Prostate gland (tissue), 2 donors: ENCODE data around the gene ZNF740. TPM values are rescaled to one million over a fixed set of nuclear protein-coding genes. Genes with fewer than 3 reads are reported as not detected.
"Not testable (repeated sequence)": the region's sequence is repeated elsewhere in the genome, so short reads cannot be mapped to it uniquely, and the experiment has no call there.

ENCODE experiments used
- DNase-seq: peaks from one replicate; pipeline ENCODE4 v3.0.0-alpha.2; 2019; ENCODE audit warnings: low spot score
- H3K27ac ChIP-seq, 2 donors: fragments of 200-600 bp; sonication (generic); 2 replicates each; pipeline ENCODE4 v1.5.1; 2017 to 2019
- H3K27me3 ChIP-seq: fragments of 200-600 bp; sonication (generic); replicated peaks from 2 replicates; pipeline ENCODE4 v1.5.1; 2019; ENCODE audit not compliant: insufficient read depth
- H3K36me3 ChIP-seq, 2 donors: fragments of 200-600 bp; sonication (generic); 1 replicate in 1 of 2; 2 replicates in 1 of 2; pipeline versions ENCODE4 v1.5.1 to v1.8.1; 2017 to 2019
- H3K4me1 ChIP-seq: fragments of 200-600 bp; sonication (generic); replicated peaks from 2 replicates; pipeline ENCODE4 v1.5.1; 2019
- H3K4me3 ChIP-seq, 2 donors: fragments of 200-600 bp; sonication (generic); 2 replicates each; pipeline ENCODE4 v1.5.1; 2017 to 2019
- H3K9me3 ChIP-seq: fragments of 200-600 bp; sonication (generic); 2 replicates; pipeline ENCODE4 v1.5.1; 2017
- CTCF ChIP-seq, 4 experiments: fragments of 200-600 bp in 2 of 4; fragments of 450-650 bp in 2 of 4; sonication (generic) in 2 of 4; IDR thresholded peaks; 1 replicate in 3 of 4; 2 replicates in 1 of 4; pipeline ENCODE4 v1.5.1; 2016 to 2019; ENCODE audit warnings: antibody characterized with exemption in 4 of 4, mild to moderate bottlenecking in 2 of 4, moderate library complexity in 2 of 4
- POLR2A ChIP-seq: fragments of 450-650 bp; IDR thresholded peaks from one replicate; pipeline ENCODE4 v1.6.1; 2016; ENCODE audit warnings: antibody characterized with exemption, mild to moderate bottlenecking
- POLR2AphosphoS5 ChIP-seq: sonication (generic); formaldehyde crosslinking; IDR thresholded peaks from one replicate; pipeline ENCODE4 v1.6.1; 2017; ENCODE audit warnings: antibody characterized with exemption
- WGBS: methylation state at CpG from one replicate; pipeline ENCODE4 v1.1.5; 2018; 5-methylcytosine and 5-hydroxymethylcytosine counted together
- intact Hi-C: fragments of 100-400 bp; cut with DNase I; formaldehyde crosslinking; loops from one replicate; pipeline ENCODE4 v1.14.2; 2022
- total RNA-seq, 2 donors: library from RNA; depleted of rRNA; stranded (reverse); fragments of >200 nt; gene quantifications; one replicate each; pipeline ENCODE4 v1.1.0, GENCODE V29; 2016

The ZNF740 gene
- total RNA-seq, 2 donors from 2014 or later, result 17.0 to 19.1 TPM

GRCh38 chr12:53171725-53172329 lies 8.7 kb upstream of the ZNF740 start:
- TF ChIP-seq POLR2A, result no peak
- TF ChIP-seq POLR2AphosphoS5, result peak; percentile 41
- DNase-seq, result peak; percentile 47
- Histone ChIP-seq H3K4me3 (no peak overlapping the region), H3K36me3 (no peaks in the 10 kb centered on the region), H3K9me3 (no peaks in the 10 kb centered on the region), H3K27ac (peak overlapping the region; percentile 6 to 61), H3K4me1 (peaks cover 21% of the 10 kb centered on the region), H3K27me3 (no peaks in the 10 kb centered on the region)
- intact Hi-C loops, result no loop called here
- 12% methylated on average over 10 of the region's 10 CpGs for WGBS

- TF ChIP-seq POLR2AphosphoS5 (no peak), CTCF (IDR thresholded peaks at IDR 0.05) (no peak), POLR2A (no peak)
- Histone ChIP-seq H3K36me3 (no peaks in the 10 kb centered on the region), H3K4me1 (peaks cover 21% of the 10 kb centered on the region), H3K9me3 (no peaks in the 10 kb centered on the region), H3K27me3 (no peaks in the 10 kb centered on the region), H3K27ac (peak overlapping the region; percentile 6 to 61), H3K4me3 (no peak overlapping the region)
- intact Hi-C loops, result no loop called here
- DNase-seq, result no peak
- WGBS, result 60% methylated on average over 11 of the region's 11 CpGs
Measured at GRCh38 chr12:53172352-53172751, 8.2 kb upstream of the ZNF740 start.

- intact Hi-C loops, result no loop called here
- H3K27ac ChIP-seq, result peak overlapping the region in 1 of 2 donors; percentile 61
- no peaks in the 10 kb centered on the region for H3K36me3 ChIP-seq
- H3K4me3 ChIP-seq, result no peak overlapping the region
- no peak for DNase-seq
- no peaks in the 10 kb centered on the region for H3K9me3 ChIP-seq
- WGBS, result 83% methylated on average over 10 of the region's 10 CpGs
- no peak for TF ChIP-seq CTCF (IDR thresholded peaks at IDR 0.05)
- TF ChIP-seq POLR2A, result no peak
- TF ChIP-seq POLR2AphosphoS5, result no peak
- peaks cover 21% of the 10 kb centered on the region for H3K4me1 ChIP-seq
- H3K27me3 ChIP-seq, result no peaks in the 10 kb centered on the region
Measured at GRCh38 chr12:53173085-53173715, 7.3 kb upstream of the ZNF740 start.

DNA sequence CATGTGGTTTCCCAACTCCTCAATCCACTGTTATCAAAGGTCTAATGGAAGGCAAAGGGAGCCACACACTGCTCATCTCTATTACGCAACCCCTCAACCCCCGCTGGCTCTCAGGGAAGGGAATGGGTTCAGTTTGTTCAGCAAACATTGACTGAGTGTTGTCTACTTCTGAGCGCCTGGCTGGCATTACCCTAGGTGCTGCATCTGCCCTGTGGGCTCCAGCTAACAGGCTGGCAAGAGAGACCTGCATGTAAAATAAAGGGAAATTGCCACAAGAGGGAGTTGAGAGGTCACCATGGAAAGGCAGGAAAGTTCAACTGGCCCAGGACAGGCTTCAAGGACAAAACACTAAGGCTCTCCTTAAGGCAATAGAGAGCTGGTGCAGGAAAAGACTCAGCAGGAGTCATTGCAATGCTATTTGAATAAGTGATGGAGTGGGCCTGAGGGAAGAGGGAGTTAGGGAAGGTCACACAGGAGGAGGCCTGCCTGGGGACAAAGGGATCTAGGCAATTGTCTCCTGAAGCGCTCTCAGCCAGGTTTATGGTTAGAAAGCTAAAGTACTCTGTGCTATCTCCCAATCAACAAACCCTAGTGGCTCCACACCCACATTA lies 5.5 kb upstream of the ZNF740 start:
- no peaks in the 10 kb centered on the region for H3K9me3 ChIP-seq
- H3K36me3 ChIP-seq, result no peaks in the 10 kb centered on the region
- H3K4me3 ChIP-seq, result no peak overlapping the region
- peaks cover 21% of the 10 kb centered on the region for H3K4me1 ChIP-seq
- 64% methylated on average over 4 of the region's 4 CpGs for WGBS
- H3K27ac ChIP-seq, result peak overlapping the region in 1 of 2 donors; percentile 64
- TF ChIP-seq POLR2AphosphoS5, result peak; percentile 63
- peak in 2 of 4 experiments; percentile 4 to 31 for TF ChIP-seq CTCF (IDR thresholded peaks at IDR 0.05)
- TF ChIP-seq POLR2A, result no peak
- intact Hi-C loops, result no loop called here
- DNase-seq, result peak; percentile 73
- H3K27me3 ChIP-seq, result no peaks in the 10 kb centered on the region

DNA sequence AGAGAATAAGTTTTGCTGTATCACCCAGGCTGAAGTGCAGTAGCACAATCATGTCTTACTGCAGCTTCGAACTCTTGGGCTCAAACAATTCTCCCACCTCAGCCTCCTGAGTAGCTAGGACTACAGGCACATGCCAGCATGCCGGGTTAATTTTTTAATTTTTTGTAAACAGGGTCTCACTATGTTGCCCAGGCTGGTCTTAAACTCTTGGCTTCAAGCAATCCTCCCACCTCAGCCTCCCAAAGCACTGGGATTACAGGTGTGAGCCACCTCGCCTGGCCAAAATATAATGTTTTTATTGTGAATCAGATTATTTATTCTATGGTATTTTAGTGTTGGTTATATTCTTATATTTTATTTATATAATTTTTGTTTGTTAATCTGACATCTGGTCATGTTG lies 3.8 kb upstream of the ZNF740 start:
- Histone ChIP-seq H3K4me3 (no peak overlapping the region), H3K36me3 (no peaks in the 10 kb centered on the region), H3K4me1 (peaks cover 16% of the 10 kb centered on the region), H3K27me3 (no peaks in the 10 kb centered on the region), H3K9me3 (no peaks in the 10 kb centered on the region), H3K27ac (no peak overlapping the region)
- WGBS, result 93% methylated on average over 3 of the region's 3 CpGs
- TF ChIP-seq CTCF (IDR thresholded peaks at IDR 0.05), result no peak
- TF ChIP-seq POLR2A, result no peak
- TF ChIP-seq POLR2AphosphoS5, result no peak
- DNase-seq, result no peak
- intact Hi-C loops, result no loop called here

DNA sequence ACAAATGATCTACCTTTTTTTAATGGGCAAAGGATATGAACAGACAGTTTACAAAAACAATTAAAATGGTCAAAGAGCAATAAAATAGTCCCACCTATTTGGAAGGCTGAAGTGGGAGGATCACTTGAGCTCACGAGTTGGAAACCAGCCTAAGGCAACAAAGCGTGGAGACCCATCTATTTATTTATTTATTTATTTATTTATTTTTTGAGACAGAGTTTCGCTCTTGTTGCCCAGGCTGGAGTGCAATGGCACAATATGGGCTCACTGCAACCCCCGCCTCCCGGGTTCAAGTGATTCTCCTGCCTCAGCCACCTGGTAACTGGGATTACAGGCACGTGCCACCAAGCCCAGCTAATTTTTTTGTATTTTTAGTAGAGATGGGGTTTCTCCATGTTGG lies 3.1 kb upstream of the ZNF740 start:
- intact Hi-C loops, H3K9me3 ChIP-seq, H3K36me3 ChIP-seq, H3K4me3 ChIP-seq, H3K27me3 ChIP-seq, DNase-seq: not testable (repeated sequence)
- H3K4me1 ChIP-seq, result peaks cover 16% of the 10 kb centered on the region
- peak overlapping the region in 1 of 2 donors; percentile 14 for H3K27ac ChIP-seq
- 77% methylated on average over 6 of the region's 6 CpGs for WGBS

DNA sequence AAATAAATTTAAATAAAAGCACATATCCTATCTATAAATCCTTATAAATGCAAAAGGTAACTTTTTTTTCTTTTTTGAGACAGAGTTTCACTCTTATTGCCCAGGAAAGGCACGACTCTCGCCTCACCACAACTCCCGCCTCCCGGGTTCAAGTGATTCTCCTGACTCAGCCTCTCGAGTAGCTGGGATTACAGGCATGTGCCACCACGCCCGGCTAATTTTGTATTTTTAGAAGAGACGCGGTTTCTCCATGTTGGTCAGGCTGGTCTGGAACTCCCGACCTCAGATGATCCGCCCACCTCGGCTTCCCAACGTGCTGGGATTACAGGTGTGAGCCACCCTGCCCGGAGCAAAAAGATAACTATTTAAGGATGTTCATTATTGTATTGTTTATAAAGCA lies 1.7 kb upstream of the ZNF740 start:
- H3K27ac ChIP-seq, intact Hi-C loops, H3K4me3 ChIP-seq, H3K27me3 ChIP-seq, DNase-seq, H3K36me3 ChIP-seq, H3K9me3 ChIP-seq: not testable (repeated sequence)
- 92% methylated on average over 14 of the region's 14 CpGs for WGBS
- H3K4me1 ChIP-seq, result peaks cover 16% of the 10 kb centered on the region
